Hepatic stellate cell (primary cell): ENCODE data around the gene RAPSN.

ENCODE experiments used
- DNase-seq: peaks from one replicate; pipeline ENCODE4 v3.0.0; 2011; ENCODE audit warnings: low spot score

Gene RAPSN

DNA sequence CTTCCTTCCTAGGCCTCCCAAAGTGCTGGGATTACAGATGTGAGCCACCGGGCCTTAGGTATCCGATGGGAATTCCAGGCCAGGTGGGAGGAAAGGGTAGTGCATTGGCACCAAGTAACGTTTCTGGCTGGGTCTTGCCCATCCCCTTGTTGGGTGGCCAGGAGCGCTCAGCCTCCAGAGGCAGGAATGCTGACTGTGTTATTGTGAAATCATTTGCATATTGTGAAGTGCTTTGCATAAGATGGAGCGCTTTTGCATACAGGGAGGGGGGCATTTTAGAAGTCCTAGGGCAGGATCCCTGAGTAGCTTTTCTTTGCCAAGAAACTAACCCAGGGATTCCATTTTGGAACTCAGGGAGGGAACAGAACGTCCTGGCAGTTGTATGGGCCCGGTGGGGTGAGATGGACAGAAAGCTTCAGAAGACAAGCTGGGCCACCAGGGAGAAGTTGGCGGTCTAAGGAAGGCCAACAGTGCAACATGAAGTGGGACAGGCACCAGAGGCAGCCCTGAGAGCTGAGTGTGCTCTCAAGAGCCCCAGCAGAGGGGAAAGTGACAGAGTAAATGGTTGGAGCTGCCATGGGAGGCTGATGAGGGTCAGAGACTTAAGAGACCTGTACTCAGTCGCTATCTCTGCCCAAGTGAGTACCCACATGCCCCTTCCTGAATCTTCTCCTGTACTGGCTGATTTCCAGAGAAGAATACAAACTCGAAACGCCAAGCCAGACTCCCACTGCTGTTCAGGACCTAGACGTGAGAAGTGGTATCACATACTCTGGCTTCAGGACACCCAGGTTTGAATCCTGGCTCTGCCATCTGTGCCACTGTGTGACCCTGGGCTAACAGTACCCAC is 41.8 kb downstream of the RAPSN start:
- DNase-seq, result no peak

DNA sequence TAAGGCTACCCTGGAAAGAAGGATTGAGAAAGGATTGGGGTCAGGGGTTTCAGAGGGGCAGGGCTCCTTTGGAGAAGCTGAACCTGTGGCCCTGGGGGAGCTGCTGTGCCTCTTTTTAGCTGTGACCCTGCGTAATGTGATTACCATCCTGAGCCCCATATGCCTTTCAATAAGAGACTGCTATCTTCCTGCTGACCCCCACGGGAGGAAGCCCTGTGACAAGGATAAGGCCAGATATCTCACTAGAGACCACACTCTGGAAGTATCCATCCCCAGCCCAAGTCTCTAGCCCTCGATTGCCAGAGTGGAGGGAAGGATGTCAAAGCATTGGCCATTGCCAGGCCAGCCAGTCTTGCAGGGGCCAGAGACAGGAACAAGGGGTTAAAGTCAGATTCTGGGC is 45.4 kb downstream of the RAPSN start:
- DNase-seq, result no peak

DNA sequence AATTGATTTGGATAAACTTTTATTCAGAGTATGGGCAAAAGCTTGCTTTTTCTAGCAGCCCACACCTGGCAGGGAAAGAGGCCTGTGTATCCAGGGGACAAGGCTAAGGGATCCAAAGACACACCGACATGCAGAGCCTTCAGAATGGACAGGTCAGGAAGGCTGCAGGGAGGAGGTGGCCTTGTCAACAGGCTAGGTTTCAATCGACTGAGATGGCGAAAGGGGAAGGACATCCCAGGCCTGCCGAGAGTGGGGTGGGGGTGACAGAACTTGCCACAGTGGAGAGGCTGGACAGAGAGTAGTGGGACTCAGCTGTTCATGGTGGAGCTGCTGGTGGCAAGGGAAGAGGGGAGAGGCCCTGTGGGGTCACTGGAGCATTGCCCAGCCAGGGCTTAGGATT is 45.8 kb downstream of the RAPSN start:
- no peak for DNase-seq

DNA sequence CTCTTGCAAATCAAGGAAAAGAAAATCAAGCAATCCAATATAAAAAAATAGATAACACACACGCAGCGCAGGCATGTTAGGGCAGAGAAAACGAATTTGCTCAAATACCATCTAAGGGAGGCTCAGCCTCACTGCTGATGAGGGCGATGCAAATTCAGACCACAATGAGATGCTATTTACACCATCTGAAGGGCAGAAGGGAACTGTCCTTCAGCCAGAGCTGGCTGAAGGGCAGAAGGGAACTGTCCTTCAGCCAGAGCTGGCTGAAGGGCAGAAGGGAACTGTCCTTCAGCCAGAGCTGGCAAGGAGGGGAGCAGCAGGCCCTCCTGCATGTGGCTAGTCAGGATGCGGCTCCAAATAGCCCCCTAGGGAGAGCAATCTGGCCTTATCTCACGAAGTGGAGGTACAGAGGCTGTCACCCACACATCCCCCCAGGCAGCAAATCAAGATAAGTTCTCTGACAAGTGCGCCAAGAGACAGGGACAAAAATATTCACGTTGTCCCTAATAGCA is 48.1 kb downstream of the RAPSN start:
- DNase-seq, result no peak

DNA sequence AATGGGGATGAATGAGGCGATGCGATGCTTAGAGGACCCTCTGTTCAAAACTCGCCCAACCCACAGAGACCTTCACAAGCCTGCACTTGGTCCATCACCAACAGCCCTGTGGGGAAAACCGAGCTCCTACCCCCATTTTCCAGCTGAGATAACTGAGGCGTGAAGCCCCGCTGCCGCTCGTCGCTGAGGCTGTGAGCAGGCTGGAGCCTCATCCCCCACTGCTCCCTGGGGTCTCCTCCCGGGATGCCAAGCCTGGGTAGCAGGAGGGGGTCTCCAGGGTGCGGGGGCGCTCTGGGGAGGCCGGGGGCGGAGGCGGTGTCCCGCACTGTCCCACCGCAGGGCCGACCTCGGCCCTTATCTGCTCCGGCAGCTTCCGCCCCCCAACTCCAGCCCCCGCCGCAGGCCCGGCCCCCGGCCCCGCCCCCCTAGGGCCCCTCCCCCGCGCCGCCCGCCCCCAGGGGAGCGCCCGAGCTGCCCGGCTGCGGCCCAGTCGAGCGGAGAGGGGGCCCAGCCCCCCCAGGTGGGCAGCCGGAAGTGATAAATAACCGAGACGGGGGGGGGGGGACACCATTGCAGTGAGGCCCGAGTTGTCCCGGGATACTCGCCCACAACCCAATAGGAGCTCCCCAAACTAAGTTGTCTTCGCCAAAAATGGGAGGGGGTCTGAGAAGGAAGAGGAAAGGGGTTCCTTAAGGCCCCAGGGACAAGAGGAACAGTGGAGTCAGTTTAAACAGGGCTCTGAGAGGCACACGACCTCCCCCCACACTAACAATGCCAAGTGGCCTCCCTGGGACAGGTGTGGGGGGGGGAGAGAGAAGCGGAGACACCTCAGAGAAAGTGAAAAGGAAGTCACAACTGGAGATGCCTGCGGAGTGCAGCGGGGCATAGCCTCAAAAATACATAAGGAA is 48.8 kb downstream of the RAPSN start:
- DNase-seq, result peak; percentile 32

DNA sequence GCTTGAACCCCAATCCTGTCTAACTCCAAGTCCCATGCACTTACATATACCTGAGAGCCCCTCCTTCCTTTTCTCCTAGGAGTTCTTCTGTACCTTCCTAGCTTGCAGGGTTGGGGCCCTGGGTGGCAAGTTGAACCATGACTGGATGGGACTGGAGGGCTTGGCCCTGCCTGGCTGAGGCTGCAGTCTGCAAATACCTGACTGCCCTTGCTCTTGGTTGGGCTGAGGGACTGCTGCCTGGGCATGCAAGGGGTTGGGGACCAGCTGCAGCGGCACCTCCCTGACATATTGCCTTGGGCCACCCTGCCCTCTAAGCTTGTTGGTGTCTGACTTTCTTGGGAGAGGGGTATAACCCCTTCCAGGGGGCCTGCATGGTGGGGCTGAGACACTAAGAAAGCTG is 50.4 kb downstream of the RAPSN start:
- DNase-seq, result no peak

DNA sequence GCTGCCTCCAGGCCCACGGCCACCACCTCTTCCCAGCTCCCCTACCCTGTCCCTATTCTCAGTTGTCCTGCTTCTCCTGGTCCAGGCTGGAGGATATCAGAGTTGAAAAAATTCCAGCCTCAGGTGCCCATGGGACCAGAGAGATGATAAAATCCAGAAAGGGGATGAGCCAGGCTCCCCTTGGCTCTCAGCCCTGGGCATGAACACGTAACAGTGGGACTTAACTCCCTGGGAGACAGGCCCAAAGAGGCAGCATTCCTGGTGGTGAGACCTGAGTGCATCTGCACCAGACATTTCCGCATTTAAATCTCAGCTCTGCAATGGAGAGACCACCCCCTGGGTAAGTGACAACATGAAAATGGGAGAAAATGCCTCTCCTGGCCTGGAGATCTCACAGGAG is 50.9 kb downstream of the RAPSN start:
- DNase-seq, result no peak

DNA sequence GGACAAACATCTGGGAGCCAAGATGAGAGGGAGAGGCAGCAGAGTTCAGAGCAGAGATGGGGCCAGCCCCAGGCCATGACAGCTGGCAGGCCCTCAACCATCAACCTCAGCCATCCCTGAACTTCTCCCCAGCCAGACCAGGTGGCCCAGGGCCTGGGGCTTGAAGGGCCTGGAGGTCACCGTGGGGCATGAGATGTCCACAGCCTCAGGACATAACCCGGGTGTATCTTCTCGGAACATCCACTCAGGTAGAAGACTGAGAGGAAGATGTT is 53.0 kb downstream of the RAPSN start:
- DNase-seq, result no peak

DNA sequence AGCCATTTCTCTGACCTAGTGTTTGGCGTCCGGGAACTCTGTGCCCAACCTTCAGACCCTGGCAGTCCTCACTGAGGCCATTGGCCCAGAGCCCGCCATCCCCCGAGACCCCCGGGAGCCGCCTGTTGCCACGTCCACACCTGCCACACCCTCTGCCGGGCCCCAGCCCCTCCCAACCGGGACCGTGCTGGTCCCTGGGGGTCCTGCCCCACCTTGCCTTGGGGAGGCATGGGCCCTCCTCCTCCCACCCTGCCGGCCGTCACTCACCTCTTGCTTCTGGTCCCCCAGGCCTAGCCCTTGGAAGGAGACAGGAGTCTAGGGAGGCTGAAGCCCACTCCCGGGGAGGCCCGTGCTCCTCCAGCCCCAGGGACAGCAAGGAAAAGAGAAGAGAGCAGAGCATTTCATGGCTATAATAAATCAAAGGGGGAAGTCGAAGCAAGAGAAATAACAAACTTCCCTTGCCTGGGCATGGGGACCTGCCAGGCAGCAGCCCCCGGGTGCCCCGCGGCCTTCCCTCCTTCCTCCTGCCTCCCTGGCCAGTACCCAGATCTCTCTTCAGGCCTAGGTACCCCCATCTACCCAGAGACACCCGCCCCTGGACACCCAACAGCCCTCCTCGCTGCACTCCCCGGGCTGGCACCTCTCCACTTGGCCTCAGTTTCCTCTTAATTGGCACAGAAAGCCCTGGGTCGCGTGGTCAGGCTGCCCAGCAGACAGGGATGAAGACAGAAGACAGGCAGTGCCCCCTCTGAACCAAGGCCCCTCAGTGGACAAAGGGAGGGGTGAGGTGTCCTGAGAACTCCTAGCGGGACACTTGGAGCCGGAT is 53.5 kb downstream of the RAPSN start:
- DNase-seq, result no peak

DNA sequence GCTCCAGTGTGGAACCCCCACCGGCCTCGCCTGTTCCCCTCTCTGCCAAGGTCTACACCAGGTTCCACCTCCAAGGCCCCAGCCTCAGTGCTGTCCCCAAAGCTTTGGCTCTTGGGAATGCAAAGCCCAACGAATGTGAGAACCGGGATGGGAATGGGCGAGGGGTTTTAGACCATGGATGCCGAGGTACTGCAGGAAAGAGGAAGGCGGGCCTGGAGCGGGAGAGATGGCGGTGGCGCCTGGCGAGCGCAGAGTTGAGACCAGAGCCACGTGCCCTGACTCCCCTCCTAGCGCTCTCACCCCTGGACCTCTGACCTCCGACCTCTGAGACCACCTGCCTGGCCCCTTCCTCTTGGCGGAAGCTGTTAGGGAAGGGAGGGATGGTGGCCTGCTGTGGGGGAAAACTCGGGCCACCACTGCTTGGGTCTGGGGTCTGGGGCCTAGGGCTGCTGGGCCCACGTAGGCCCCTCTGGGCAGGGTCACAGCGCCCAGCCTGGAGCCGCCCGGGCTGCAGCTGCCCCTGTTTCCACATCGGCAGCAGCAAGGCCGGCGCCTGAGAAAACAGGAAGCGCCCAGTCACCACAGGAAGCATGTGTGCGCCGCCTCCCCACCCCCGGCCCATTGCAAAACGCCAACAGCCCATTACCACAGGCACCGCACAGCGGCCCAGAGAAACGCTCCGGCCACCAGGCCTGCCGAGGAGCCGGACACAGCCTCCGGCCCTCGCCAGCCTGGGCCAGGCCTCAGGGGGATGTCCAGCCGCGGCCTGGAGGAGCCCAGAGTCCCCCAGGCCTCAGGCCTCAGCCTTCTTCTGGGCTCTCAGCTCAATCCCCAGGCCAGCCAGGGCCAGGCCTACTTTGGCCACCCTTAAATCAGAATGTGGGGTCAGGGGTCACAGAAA is 54.4 kb downstream of the RAPSN start:
- no peak for DNase-seq

DNA sequence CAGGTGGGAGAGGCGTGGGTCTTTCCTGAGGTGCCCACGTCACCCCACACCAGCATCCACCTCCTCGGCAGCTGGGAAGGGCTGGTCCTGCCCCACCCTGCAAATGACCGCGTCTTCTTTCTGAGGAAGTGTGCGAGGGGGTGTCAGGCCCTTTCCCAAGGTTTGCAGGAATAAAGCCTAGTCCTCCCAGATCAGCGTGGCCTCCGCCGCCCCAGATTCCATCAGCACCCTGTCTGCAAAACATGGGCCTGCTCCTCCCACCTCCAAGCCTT is 55.0 kb downstream of the RAPSN start:
- no peak for DNase-seq

DNA sequence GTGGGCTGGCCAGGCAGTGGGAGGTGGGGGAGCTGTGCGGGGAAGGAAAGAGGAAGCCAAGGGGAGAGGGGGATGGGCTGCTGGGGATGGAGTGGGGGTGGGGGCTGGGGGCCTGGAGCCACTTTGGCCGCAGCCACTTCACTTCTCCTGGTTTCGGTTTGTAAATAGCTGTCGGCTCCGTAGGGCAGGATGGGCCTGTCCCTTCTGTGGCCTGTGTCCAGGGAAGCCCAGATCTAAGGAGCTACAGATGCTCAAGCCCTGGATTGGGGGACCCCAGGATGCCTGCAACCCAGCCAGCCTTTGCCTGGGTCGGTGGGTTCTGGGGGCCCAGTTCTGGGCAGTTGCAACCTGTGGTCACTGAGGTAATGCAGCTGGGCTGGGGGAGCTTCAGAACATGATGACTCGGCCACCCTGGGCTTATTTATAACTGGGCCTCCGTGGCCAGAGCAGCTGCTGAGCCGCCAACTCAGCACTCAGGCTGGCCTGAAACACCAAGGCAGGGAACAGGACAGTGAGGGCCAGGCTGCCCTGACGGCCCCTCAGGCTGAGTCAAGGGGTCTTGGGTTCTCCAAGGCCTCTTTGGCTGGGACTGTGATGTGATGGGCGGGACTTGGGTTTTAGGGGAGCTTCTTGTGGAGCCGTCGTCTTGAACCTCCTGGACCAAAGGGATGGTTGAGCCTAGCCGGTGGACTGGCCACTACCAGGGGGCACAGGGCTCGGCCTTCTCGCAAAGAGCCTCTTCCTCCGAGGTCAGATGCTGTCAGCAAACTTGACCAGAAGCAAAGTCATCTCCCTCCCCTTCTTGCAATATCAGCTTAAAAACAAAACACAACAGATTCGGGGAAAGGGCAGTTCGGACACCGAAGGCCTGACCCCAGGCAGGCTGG is 55.5 kb downstream of the RAPSN start:
- peak; percentile 81 for DNase-seq

DNA sequence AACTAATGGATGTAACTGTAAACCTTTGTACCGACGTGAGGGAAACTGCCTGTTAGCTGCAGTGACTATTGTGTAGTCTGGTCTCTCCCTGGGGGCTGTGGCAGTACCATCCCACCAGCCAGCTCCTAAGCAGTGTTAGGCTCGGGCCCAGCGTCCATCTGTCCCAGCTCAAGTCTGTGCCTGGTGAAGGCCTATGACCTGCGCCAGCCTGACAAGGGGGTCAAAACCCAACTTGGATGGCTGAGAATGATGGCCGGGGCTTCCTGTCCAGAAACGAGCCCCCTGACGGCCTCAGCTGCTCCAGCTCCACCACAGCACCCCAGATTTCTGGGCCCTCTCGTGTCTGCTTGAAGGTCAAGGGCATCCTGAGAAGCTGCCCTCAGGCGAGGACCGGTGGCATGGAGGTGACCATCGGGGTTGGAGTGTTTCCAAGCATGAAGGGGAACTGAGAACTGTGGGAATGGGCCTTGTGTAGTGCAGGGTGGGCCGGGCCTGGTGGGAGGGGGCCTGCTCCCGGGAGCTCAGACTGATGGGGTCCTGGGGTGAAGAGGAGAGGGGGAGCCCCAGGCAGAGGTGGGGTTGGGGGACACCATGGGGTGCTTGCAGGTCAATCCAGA is 56.3 kb downstream of the RAPSN start:
- no peak for DNase-seq

DNA sequence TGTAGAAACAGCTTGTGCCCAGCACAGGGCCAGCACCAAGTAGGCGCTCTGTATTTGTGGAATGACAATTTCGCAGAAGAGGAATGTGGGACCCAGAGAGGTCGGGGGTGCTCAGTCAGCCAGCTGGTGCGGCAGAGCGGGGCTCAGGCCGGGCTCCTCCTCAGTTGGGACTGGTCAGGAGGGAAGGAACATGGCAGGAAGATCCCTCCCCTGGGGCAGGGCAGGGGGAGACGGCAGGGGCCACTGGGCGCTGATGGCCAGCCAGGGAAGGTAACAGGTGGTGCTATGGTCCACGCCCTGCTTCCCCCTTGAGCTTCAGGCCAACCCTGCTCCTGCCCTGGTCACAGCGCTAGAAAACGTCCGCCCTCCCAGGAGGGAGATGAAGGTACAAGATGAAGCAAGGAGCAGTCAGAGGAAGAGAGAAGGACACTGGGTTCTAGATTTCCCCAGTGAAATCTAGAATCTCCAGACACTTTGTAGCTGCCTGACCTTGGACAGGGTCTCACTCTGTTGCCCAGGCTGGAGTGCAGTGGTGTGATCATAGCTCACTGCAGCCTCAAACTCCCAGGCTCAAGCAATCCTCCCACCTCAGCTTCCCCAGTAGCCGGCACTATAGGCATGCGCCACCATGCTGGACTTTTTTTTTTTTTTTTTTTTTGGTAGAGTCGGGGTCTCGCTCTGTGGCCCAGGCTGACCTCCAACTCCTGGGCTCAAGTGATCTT is 57.1 kb downstream of the RAPSN start:
- no peak for DNase-seq

DNA sequence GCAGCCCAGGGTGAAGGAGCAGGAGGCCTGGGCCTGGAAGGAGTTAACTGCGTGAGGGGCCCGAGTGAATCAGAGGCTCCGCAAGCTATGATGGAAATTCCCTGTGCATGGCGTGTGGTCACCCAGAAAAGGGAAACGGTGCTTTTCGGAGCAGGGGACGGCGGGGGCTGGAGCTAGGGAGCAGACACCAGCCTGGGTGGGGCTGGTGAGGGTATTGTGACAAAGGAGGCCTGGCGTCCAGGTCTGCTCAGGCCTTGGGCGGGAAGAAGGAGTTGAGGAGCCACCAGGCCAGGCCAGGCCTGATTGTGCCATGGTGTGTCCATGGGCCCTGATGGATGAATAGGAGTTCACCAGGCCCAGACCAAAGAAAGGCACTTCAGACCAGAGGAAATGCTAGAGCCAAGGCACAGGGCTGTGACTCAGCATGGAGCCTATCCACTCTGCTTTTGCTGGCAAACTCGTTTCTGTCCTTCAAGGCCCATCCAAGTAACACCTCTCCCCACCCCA is 57.8 kb downstream of the RAPSN start:
- no peak for DNase-seq

DNA sequence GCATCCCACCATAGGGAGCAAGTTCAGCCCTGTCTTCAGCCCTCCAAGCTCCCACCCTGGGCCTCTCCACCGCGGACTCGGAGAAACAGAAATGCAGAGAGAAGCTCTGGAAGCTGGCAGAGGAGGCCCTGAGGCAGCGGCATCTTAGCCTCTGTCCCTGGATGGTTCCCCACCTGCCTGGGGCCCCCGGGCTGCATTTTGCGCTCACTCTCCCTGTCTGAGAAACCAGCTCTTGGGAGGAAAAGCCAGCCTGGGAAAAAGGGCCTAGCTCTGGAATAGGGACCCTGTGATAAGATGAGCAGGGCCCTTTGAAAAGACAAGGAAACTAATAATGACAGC is 58.5 kb downstream of the RAPSN start:
- DNase-seq, result no peak

DNA sequence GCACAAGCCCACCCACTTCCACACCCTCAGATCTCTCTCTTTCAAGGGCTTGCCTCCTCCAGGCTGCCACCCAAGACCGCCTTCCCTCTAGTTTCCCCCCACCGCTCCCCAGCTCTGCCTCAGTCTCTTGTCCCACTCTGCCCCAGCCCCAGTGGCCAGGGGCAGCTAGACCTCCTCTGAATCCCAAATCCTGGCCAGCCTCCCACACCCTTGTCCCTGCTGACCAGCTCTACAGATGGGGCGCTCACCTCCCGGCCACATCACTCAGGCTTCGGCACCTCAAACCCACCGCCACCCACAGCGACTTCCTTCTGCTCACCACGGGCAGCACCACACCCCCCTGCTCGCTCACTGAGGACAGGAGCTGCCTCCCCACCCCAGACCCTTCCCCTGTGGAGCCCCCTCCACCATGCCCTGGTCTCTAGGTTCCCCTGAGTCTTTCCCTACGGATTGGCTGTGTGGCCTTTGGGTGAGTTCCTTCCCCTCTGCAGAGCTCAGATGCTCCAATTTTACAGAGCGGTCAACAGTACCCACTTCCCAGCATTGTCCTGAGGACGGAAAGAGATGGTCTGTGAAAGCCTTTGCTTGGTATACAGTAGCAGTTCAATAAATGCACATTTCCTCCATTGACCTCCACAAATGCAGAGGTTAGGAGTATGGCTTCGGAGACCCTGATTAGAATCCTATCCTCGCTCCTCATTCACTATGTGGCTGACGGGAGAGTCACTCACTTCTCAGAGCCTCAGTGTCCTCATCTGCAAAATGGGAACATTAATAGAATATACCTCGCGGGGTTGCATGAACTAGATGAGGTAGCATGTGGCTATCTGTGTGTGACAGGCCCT is 59.1 kb downstream of the RAPSN start:
- DNase-seq, result no peak
